ENCODE data around the gene ZNF133.

DNA sequence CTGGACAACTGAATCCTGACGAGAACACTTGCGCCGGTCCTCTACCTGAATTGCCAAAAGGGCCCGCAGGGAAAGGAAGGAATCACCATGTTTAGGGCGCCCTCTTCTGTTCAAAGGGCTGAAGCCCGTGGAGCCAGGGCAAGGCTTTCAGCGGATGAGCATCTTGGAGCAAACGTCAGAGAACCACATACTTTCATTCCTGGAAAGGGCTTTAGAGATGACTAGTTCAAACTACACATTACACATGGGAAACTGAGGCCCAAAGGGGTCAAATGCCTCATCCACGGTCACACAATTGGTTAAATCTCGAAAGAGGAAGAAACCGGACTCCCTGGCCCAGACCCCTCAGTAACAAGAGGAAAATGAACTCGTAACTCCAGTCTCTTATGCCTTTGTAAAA, 11.5 kb upstream of the ZNF133 start:
- TF ChIP-seq POLR2AphosphoS5 (IDR thresholded peaks at IDR 0.05) = no peak
- no peak for TF ChIP-seq EP300 (IDR thresholded peaks at IDR 0.05)
- TF ChIP-seq, protein P1, sequence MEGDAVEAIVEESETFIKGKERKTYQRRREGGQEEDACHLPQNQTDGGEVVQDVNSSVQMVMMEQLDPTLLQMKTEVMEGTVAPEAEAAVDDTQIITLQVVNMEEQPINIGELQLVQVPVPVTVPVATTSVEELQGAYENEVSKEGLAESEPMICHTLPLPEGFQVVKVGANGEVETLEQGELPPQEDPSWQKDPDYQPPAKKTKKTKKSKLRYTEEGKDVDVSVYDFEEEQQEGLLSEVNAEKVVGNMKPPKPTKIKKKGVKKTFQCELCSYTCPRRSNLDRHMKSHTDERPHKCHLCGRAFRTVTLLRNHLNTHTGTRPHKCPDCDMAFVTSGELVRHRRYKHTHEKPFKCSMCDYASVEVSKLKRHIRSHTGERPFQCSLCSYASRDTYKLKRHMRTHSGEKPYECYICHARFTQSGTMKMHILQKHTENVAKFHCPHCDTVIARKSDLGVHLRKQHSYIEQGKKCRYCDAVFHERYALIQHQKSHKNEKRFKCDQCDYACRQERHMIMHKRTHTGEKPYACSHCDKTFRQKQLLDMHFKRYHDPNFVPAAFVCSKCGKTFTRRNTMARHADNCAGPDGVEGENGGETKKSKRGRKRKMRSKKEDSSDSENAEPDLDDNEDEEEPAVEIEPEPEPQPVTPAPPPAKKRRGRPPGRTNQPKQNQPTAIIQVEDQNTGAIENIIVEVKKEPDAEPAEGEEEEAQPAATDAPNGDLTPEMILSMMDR (IDR thresholded peaks at IDR 0.05) = peak; percentile 42 to 71 (median 56)
- no peak for TF ChIP-seq POLR2A (IDR thresholded peaks at IDR 0.05)
